GM21447 (cell line): Measurements from ENCODE around the gene KLHL22.

Source experiments
- ATAC-seq: cut with Tn5 transposase; IDR thresholded peaks from one replicate; pipeline ENCODE4 v1.9.1; 2021; ENCODE audit not compliant: unreplicated experiment

Gene KLHL22

GRCh38 chr22:20434773-20435172, 60.8 kb downstream of the KLHL22 start:
- no peak for ATAC-seq

DNA sequence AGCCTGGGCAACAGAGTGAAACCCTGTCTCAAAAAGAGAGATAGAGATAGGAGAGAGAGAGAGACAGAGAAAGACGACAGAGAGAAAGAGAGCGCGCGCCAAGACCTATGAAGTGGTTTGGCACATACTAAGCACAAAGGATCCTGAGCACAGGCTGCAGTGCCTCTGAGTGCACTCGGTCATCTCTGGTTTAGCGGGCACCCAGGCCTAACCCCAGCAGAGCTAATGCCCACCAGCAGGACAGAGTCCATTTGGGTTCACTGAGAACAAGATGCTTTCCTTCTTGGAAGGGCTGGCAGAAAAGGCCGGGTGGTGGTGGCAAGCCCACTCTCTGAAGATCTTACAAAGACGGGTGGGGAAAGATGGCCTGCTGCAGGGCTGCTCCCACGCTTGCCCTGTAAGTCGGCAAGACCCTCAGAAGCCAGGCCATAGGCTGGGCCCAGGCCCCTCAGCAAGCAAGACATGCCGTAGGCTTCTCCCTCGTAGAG, 61.3 kb downstream of the KLHL22 start:
- no peak for ATAC-seq

- no peak for ATAC-seq
Measured at GRCh38 chr22:20433686-20434241, 61.8 kb downstream of the KLHL22 start.

GRCh38 chr22:20433191-20433590, 62.4 kb downstream of the KLHL22 start:
- ATAC-seq = no peak

DNA sequence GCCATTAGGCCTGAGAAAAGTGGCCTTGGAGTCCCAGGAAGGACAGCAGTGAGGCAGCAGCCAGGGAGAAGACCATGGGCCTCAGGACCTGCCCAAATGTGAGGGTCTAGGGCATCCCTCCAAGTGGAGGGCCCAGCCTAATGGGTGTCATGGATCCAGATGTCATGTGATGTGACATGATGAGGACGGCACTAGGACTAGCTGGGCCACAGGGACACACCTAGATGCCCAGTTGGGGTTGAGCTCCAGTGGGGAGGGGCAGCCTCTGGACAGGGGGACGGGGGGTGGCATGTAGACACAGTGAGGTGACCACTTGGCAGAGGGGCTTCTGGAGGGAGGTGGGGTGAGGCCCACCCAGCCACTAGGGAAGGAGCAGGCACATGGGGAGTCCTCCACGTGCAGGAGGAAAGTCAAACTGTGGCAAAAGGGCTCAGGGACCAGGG, 63.3 kb downstream of the KLHL22 start:
- ATAC-seq = no peak

GRCh38 chr22:20431511-20432192, 63.9 kb downstream of the KLHL22 start:
- no peak for ATAC-seq

DNA sequence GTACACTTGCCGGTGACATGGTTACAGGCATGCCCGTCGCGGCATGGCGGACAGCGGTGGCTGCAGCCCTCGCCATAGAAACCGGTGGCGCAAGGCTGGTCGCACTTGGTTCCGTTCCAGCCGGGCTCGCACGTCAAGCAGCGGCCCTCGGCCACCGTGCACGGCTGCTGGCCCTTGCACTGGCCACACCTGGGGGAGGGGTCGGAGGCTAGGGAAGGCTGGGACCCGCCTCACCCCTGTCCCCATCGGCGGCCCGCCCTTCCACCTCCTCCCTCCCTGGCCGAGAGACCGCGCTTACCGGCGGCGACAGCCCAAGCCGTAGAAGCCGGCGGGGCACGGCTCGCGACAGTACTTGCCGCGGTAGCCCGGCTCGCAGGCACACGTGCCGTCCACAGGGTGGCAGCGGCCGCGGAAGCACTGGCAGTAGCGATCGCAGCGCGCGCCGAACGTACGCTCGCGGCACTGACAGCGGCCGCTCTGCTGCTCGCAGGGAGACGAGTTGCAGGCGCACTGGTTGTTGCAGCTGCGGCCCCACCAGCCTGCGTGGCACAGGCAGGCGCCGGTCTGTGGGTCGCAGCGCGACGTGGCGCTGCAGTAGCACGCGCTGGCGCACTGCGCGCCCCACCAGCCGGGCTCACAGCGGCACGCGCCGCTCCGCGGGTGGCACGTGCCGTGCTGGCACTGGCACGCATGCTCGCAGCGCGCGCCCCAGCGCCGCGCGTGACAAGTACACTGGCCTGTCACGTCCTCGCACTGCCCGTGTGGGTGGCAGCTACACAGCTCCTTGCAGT, 64.7 kb downstream of the KLHL22 start:
- no peak for ATAC-seq

DNA sequence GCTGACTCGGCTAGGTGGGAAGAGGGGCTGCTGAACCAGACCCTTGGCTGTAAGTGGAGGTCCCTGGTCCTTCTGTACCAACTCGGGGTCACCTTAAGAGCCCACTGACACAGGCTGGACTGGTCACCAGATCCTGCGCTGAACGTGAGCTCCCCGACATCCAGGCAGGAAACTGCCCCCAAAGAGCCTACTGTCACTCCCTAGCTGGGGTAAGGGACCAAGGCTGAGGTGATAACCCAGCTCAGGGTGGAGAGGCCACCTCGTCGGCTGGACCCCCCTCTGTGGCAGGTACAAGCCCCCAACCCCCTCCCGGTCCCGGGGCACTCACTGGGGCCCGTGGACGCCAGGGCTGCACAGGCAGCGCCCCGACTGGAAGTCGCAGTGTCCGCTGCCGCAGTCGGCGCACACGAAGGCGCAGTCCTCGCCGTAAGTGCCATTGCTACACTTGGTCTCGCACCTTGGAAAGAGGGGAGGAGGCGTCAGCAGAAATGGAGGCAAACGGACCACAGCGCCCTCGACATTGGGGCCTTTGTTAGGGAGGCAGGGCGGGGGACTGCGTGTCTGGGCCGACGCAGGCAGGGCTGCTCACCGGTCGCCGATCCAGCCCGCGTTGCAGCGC, 65.4 kb downstream of the KLHL22 start:
- ATAC-seq = no peak

GRCh38 chr22:20429254-20430100, 66.1 kb downstream of the KLHL22 start:
- peak; percentile 62 for ATAC-seq

DNA sequence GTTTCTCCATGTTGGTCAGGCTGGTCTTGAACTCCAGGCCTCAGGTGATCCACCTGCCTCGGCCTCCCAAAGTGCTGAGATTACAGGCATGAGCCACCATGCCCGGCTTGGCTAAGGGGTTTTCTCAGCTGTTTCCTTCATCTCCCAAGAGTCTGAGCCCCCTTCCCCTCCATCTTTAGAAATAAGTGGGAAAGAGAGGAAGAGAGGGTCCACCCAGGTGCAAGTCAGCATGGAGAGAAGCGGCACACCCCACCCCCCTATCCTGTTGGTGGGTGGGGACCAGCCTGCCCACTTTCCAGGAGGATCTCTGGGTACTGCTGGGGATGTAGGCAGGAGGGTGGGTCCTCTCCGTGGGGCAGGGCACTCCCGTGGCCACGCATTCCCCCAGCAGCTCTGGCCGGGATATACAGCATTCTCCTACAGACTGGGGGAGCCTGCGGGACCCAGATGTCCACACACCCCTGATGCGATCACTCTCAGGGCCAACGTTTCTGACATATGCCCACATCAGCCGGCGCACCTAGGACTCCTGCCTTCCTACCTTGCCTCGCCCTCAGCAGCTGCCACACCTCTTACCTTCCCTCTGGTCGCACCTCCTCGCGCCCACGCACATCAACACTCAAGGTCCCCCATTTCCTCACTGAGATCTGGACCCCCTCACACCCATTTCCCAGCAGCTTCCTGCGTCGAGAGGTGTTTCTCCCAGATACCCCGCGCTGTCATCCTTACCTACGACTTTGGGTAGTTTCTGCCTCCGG, 66.9 kb downstream of the KLHL22 start:
- ATAC-seq = no peak

GRCh38 chr22:20427945-20428417, 67.6 kb downstream of the KLHL22 start:
- ATAC-seq = no peak

GRCh38 chr22:20427104-20427944, 68.3 kb downstream of the KLHL22 start:
- no peak for ATAC-seq

DNA sequence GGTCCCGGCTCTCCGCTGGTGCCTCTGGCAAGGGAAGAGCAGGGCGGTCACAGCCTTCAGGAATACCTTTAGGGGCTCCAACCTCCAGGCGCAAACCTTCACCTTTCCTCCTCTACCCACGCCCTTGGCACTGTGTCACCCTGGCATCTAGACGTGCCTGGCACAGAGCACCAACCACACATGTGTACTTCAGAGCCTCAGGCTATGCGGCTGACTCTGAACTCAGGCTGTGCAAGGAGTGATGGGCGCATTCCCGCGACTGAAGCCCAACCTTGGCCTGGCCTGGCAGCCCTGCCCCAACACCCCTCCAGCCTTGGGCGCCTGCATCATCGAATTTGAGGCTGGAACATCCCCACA, 69.4 kb downstream of the KLHL22 start:
- no peak for ATAC-seq

DNA sequence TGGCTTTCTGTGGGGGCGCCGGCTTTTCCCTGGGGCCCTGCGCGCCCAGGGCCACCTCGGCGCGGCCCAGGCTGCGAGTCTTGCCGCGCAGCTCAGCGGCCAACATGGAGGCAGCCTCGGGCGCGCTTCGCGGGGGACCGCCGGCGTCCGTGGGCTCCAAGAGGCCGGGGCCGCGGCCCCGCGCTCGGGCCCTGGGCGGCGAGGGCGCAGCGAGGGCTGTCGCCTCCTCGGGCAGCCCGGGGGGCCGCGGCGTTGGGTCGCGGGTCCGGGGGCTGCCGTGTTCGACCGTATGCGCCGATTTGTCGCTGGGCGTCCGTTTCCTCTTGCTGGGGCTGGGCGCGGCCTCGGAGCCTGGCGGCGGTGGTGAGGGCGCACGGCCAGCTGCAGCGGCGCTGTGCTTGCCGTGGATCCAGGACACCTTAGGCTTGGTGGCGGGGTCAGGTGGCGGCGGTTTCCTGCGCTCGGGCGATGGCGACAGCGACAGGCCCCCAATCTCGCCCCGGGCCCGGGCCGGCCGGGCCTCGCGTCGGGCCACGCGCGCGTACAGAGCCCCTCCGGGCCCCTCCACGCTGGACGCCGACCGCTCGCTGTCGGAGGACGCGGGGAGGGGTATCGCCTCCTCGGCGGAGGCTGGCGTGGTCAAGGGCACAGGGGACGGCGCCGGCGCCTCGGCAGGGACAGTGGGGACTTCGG, 69.9 kb downstream of the KLHL22 start:
- no peak for ATAC-seq

GRCh38 chr22:20424932-20425565, 70.5 kb downstream of the KLHL22 start:
- no peak for ATAC-seq

GRCh38 chr22:20424568-20424931, 71.0 kb downstream of the KLHL22 start:
- ATAC-seq = no peak

DNA sequence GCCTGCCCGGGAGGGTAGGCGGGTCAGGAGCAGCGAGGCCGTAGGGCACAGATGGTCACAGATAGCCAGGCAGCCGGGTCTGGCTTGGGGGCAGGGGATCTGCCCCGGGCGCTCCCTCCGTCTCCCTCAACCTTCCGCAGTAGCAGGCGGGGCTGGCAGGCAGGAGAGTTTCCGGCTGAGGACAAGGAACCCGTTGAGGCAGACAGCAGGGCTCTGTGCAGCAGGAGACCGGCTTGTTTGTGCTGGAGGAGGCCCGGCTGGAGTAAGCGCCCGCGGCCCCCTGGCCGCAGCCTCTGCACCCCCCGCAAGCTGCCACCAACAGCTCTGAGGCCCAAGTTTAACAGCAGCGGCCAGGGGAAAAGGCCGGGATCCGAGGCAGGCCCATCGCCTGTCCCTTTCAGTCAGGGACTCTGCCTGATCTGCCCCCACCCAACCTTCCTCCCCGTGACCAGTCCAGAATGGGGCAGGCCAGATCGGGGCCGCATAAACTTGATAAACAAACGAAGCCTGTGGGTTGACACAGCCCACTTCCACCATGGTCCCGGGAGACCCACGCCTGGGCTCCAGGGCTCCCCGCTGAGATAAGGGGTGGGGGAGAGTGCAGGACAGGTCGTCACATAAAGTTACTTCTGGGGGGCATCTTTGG, 71.6 kb downstream of the KLHL22 start:
- no peak for ATAC-seq
